ENCODE data around the gene OR1S1.
"Not testable (repeated sequence)": the region's sequence is repeated elsewhere in the genome, so short reads cannot be mapped to it uniquely, and the experiment has no call there.

OR1S1 gene

DNA sequence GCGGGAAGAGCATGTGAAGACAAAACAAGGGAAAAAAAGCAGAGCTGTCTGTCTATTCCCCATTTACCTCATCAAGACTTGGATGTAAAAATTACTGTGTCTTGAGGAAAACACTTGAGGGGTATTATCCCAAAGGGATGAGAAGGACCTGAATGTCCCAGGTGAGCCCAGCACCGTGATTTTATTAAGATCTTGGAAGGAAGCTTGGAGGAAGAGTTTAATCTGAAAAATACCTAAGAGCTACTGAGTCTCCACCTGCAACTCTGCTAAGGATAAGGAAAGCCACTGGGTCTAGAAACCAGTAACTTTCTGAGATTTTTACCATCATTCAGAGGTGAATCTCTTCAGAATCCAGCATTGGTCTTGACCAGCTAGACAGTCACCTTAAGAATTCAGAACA is at the start of gene OR1S1:
OR1S1 (plus strand) TSS at position 301 of the 400 bp plus-strand sequence.
- not testable (repeated sequence) for H3K4me3 ChIP-seq (ENCODE audit: low read depth, low read length); DNase-seq (ENCODE audit: low read depth)

DNA sequence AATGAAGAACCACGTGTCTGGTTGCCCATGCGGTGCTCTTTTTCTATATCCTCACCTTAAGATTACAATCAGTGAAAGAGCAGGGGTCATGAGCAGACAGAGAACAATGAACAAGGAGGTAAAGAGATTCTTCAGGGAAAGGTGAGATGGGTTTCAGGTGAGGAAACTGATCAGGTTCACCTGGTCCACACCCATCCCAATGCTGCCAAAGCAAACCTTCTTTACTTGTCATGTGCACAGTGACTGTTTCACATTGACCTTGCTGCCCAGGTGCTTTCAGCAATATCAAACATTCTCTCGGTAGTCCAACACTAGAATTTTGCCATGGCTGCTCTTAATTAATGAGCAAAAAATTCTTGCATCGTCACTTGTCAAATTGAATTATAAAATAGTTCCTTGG is 48.1 kb upstream of the OR1S1 start:
- no peak for DNase-seq (ENCODE audit: low read depth)
- no peak overlapping the region for H3K4me3 ChIP-seq (ENCODE audit: low read depth, low read length)

DNA sequence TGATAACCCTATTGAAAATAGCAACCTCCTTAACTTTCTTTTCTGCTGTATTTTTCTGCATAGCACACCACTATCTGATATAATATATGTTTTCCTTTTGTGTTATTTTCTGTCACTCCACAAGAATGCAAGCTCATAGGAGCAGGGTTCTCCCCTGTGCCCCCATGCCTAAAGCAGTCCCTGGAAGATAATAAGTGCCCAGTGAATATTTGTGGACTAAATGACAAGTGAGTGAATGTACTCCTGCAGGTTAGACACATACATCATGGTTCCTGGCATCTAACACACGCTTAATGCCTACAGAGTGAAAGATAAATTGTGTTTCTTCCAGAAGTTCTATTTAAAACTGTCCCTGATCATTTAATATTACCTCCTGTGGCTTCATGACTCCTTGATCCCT is 47.5 kb upstream of the OR1S1 start:
- no peak overlapping the region for H3K4me3 ChIP-seq (ENCODE audit: low read depth, low read length)
- no peak for DNase-seq (ENCODE audit: low read depth)

DNA sequence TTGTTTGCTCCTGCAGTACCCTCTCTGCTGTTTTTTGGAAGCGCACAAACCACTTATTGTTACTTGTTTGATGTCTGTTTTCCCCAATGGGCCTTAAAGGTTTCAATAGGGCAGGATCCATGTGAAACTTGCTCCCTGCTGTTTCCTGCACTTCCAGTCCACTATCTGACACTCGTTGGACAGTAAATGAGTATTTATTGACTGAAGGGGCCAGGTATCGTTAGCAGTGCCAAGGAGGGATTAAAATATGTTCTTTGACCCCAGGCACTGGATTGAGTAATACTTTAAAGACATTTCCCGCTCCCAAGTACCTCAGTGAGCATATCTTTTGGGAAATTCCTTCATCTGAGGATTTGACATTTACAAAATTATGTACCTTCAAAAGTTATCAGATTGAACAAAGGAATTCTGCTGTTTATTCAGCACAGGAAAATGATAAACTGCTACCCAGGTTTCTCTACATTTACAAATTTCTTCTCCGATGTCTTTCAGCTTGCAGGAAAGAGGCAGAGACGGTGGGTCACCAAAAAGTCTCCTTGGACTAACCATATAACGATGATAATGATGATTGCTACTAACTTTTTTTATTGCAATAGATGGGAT is 46.9 kb upstream of the OR1S1 start:
- DNase-seq (ENCODE audit: low read depth): no peak
- H3K4me3 ChIP-seq (ENCODE audit: low read depth, low read length): no peak overlapping the region

DNA sequence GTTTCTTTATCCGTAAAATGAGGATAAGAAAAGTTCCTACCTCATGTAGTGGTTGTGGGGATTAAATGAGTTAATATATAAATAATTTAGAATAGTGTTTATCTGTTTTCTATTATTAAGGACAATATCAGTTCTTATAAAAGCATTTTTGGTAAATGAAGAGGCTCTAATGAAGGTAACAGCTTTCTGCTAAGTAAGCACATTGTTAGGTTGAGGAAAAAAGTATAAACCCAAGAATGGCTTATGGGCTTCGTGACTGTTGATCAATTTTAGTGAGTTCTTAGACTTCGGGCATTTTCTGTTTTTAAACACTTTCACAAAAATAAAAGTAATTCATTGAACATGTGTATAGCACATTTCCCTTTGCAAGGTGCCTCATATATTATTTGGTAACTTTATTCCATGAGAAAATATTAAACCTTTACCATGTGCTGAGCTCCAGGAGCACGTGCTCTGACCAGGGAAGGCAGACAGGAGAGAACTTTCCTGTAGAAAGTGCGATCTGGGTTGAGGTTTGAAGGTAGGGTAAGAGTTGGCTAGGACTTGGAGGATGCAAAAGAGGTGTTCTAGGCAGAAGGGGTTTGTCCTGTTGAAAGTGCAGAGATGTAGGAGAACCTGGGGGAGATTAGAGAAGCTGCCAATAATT is 35.0 kb upstream of the OR1S1 start:
- no peak for DNase-seq (ENCODE audit: low read depth)
- H3K4me3 ChIP-seq (ENCODE audit: low read depth, low read length): no peak overlapping the region

DNA sequence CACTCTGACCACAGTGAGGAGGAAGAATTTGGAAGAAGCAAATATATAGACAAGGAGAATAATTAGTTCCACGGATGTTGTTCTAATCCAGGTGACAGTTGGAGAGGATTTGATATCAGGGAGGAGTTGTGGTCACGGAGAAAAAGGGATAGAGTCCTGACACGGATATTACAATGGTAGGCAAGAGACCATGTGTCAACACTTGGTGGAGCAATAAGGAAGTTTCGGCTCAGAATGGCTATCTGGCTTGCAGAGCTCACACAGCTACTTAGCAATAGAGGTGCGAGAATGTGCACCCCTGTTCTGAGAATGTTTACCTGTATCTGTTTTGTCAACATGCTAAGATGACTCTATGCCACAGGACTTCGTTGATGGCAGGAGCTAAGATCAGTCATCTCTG is 34.1 kb upstream of the OR1S1 start:
- DNase-seq (ENCODE audit: low read depth): no peak
- H3K4me3 ChIP-seq (ENCODE audit: low read depth, low read length): no peak overlapping the region

DNA sequence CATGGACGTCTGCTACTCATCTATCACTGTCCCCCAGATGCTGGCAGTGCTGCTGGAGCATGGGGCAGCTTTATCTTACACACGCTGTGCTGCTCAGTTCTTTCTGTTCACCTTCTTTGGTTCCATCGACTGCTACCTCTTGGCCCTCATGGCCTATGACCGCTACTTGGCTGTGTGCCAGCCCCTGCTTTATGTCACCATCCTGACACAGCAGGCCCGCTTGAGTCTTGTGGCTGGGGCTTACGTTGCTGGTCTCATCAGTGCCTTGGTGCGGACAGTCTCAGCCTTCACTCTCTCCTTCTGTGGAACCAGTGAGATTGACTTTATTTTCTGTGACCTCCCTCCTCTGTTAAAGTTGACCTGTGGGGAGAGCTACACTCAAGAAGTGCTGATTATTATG is 32.9 kb upstream of the OR1S1 start:
- DNase-seq (ENCODE audit: low read depth): no peak

DNA sequence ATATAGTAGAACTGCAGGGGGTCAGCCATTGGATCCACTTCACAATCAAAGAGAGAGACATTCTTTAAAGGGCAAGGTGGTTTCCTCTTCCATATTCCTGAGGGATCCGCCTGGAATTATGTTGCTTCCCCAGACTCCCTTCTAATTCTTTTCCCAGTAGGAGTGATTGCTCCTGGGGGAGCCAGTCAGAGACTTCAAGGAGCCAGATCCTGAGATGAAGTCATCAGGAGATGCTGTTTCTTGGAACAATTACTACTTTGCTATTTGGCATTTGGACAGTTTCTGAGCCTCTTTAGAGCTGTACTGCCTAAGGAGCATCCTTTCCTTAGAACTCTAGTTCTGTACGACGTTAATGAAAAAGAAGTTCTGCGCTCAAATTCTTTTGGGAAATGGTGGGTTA is 25.6 kb upstream of the OR1S1 start:
- DNase-seq (ENCODE audit: low read depth): no peak
- H3K4me3 ChIP-seq (ENCODE audit: low read depth, low read length): no peak overlapping the region

More for the DNA sequence above, 32.9 kb upstream of the OR1S1 start:
- no peak overlapping the region for H3K4me3 ChIP-seq (ENCODE audit: low read depth, low read length)

DNA sequence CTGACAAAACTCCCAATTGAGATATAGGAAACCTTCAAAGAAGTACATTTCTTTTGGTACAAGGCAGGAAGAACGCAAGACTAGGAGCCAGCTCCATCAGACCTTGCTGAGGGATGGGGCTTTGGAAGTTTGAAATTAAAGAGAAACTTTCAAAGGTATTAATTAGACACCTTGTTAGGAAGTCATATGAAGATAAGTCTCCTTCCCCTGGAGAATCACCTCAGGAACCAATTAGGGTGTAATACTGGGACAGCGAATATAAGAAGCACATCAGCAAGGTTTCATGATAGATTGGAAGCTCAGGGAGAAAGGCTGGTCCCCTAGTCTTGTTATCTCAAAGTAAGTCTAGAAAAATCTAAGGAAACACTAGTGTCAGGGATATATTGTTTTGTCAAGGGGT is 23.8 kb upstream of the OR1S1 start, which contains the start of gene OR9Q2:
OR9Q2 (plus strand) TSS at position 301 of the 400 bp plus-strand sequence. CDS start 1,421 bp downstream, outside the sequence.
- no peak for DNase-seq (ENCODE audit: low read depth)
- H3K4me3 ChIP-seq (ENCODE audit: low read depth, low read length): no peak within 1 kb of the TSS

DNA sequence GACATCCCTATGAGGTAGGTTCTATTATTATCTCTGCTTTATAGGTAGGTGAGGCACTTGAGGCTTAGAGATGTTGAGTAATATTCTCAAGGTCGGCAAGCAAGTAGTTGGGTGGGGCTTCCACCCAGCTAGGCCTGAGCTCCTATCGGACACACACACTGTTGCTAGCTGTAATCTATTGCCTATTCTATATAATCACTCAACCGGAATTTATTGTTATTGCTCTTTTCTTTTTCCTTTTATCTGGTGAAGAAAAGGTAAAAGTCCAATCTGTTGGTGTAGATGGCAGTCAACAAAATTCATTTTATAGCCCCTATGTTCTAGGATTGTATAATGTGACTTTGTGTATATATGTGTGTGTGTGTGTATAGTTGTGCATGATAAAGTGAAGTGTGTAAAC is 20.3 kb upstream of the OR1S1 start:
- H3K4me3 ChIP-seq (ENCODE audit: low read depth, low read length): no peak overlapping the region
- no peak for DNase-seq (ENCODE audit: low read depth)

DNA sequence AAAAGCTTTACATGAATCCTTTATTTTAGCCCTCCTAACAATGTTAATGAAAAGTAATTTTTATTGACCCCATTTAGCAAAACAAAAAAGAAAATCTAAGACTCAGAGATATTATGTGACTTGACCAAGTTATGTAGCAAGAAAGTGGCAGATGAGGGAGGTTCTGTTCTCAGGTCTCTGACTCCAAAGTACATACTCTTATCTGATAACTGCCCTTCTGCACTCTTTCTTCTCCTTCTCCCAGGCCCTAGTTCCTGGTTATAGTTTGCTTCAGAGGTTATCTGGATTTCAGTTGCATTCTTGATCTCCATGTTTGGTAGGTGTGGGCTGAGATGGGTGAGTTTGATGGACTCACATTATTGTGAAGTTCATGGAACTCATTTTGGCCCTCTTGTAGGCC is 19.1 kb upstream of the OR1S1 start:
- no peak overlapping the region for H3K4me3 ChIP-seq (ENCODE audit: low read depth, low read length)
- DNase-seq (ENCODE audit: low read depth): no peak

DNA sequence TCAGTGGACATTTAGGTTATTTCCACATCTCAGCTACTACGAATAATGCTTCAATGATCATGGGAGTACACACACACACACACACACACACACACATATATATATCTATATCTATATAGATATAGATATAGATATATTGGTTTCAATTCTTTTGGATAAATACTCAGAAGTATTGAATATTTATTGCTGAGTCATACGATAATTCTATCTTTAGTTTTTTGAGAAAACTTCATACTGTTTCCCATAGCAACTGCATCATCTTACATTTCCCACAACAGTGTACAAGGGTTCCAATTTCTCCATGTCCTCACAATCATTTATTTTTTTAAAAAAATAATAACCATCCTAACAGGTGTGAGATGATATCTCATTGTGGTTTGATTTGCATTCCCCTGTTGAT is 16.6 kb upstream of the OR1S1 start:
- no peak overlapping the region for H3K4me3 ChIP-seq (ENCODE audit: low read depth, low read length)
- DNase-seq (ENCODE audit: low read depth): no peak

DNA sequence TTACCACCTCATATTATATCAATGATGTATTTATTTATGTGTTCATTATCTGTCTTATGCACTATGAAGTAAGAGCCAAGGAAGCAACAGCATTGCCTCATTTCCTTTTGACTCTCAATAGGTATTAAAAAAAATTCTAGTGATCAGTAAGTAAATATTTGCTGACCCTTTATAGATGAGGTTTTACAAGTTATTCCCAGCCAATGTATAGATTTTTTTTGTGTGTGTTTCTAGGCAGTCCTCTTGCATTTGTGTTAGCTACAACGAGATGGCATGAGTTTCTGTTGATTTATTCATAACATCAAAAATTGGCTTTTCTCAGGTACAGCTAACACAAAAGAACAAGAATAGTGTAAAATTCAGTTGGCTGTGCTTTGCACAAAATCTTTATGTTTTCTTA is 13.2 kb upstream of the OR1S1 start:
- no peak overlapping the region for H3K4me3 ChIP-seq (ENCODE audit: low read depth, low read length)
- DNase-seq (ENCODE audit: low read depth): no peak

DNA sequence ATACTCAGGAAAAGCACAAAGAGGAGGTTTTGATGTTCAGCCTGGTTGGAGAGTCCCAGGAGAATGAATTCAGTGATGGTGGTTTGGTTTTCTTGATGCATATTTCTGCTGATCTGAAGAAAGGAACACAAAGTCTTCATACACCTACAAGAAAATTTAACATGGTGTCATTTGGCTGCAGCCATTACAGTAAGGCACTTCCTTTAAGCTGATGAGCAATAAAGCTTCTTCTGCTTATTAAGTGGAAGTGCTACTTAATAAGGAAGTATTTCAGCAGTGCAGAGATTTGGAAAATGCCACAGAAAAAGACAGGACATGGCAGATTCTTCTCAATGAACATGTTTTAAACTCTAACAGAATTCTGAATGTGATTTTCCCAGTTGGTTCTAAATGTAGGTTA is 8.5 kb upstream of the OR1S1 start, which contains the start of gene OR1S2:
OR1S2 (minus strand) TSS at position 101 of the 400 bp plus-strand sequence; CDS start at position 101, 0 bp downstream.
- no peak within 1 kb of the TSS for H3K4me3 ChIP-seq (ENCODE audit: low read depth, low read length)
- no peak for DNase-seq (ENCODE audit: low read depth)

DNA sequence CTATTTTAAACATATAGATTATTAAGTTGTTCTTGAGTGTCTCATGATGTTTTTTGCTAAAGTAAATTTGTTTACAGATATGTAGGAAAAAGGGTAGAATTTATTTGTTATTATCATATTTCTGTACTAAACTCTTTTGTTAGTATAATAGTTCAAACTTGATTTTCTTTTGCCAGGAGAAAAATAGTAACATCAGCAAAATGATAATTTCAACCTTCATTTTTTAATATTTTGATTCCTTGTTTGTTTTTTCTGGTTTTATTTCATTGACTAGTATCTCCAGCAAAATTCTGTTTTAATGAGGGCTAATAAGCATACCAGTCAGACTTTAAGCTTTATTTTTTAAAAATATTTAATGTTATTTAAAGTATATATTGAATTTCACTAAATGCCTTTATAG is 4.0 kb downstream of the OR1S1 start:
- no peak for DNase-seq (ENCODE audit: low read depth)
- H3K4me3 ChIP-seq (ENCODE audit: low read depth, low read length): no peak overlapping the region

DNA sequence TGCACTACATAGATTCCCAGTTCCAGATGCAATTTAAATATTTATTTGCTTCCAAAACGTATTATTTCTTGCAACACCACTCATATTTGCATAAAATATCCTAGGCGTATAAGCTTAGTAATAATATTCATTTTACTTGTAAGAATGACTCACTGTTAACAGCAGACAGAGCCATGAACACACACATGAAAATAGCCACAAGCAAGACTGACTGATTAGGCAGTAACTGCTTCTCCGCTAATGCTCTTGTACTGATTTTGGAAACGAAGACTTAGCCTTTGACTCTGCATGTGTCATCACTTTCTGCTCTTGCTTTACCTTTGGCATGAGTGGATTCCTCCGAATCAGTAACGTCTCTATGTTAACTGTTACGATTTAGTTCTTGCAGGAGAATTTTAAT is 10.2 kb downstream of the OR1S1 start:
- no peak overlapping the region for H3K4me3 ChIP-seq (ENCODE audit: low read depth, low read length)
- no peak for DNase-seq (ENCODE audit: low read depth)

DNA sequence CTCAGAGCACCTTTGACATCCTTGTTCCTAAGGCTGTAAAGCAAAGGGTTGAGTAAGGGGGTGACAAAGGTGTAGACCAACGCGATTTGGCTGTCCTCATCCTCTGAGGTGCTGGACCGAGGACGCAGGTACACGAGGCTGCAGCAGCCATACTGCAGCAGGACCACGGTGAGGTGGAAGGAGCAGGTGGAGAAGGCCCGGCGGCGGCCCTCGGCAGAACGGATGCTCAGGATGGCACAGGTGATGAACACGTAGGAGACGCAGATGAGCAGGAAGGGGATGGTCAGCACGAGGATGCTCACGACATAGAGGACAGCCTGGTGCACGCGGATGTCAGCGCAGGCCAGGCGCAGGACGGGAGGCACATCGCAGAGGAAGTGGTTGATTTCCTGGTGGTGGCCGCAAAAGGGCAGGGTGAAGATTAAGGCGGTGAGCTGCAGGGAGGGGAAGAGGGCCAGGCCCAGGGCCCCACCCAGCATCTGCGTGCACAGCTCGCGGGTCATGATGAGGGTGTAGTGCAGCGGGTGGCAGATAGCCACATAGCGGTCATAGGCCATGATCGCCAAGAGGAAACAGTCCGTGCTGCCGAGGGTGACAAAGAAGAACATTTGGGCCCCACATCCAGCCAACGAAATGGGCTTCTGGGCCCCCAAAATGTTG is 15.6 kb downstream of the OR1S1 start:
- no peak overlapping the region for H3K4me3 ChIP-seq (ENCODE audit: low read depth, low read length)
- no peak for DNase-seq (ENCODE audit: low read depth)

DNA sequence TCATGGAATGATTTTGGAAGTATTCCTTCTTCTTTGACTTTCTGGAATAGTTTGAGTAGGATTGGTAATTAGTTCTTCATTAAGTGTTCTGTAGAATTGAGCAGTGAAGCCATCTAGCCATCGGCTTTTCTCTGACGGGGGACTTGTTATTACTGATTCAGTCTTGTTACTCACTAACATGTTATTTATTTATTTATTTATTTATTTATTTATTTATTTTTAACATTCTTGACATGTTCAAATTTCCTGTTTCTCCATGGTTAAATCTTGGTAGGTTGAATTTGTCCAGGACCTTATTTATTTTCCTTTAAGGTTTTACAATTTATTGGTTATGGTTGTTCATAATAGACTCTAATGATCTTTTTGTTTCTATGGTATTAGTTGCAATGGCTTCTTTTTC is 31.4 kb downstream of the OR1S1 start:
- H3K4me3 ChIP-seq (ENCODE audit: low read depth, low read length): no peak overlapping the region
- no peak for DNase-seq (ENCODE audit: low read depth)

DNA sequence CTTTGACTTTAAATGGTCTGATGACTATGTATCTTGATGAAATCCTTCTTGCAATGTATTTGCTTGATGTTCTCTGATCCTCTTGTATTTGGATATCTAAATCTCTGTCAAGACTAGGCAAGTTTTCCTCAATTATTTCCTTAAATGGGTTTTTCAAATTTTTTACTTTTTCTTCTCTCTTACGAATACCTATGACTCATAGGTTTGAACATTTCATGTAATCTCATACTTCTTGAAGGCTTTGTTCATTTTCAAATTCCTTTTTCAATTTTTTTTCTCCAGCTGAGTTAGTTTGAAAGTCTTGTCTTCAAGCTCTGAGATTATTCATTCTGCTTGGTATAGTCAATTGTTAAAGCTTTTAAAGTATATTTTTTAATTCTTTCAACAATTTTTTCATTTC is 42.4 kb downstream of the OR1S1 start:
- no peak overlapping the region for H3K4me3 ChIP-seq (ENCODE audit: low read depth, low read length)
- DNase-seq (ENCODE audit: low read depth): no peak

DNA sequence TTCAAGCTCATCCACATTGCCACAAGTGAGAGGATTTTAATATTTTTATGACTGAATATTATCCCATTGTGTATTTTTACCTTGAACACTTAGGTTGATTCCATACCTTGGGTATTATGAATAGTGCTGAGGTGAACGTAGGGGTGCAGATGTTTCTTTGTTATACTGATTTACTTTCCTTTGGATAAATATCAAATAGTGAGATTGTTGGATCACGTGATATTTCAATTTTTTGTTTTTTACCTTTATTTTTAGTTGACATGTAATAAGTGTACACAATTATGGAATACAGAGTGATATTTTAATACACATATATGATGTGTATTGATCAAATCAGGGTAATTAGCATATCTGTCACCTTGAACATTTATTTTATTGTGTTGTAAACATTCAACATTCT is 47.5 kb downstream of the OR1S1 start:
- DNase-seq (ENCODE audit: low read depth): no peak
- no peak overlapping the region for H3K4me3 ChIP-seq (ENCODE audit: low read depth, low read length)

Data from skeletal muscle cell (primary cell).